Neutrophil (primary cell): ENCODE results near the gene PRDM5.

Source experiments
- H3K27ac ChIP-seq: fragments of 200-600 bp; sonication (generic); 2 replicates; pipeline ENCODE4 v1.5.1; 2016; ENCODE audit warnings: mild to moderate bottlenecking, moderate library complexity
- H3K27me3 ChIP-seq: fragments of 200-600 bp; sonication (generic); 2 replicates; pipeline ENCODE4 v1.6.0; 2016; ENCODE audit warnings: mild to moderate bottlenecking
- H3K36me3 ChIP-seq: fragments of 200-600 bp; sonication (generic); 2 replicates; pipeline ENCODE4 v1.5.1; 2017
- H3K4me1 ChIP-seq, 2 experiments: fragments of 200-600 bp in 1 of 2; sonication (generic) in 1 of 2; 1 replicate in 1 of 2; 2 replicates in 1 of 2; pipeline versions ENCODE4 v1.5.1 to v1.6.1; 2013 to 2016; ENCODE audit warnings: low read depth in 1 of 2, low read length in 1 of 2, mild to moderate bottlenecking in 1 of 2, moderate library complexity in 1 of 2; ENCODE audit not compliant: control insufficient read depth in 1 of 2, insufficient read depth in 1 of 2
- H3K4me3 ChIP-seq, 2 experiments: fragments of 200-600 bp in 1 of 2; sonication (generic) in 1 of 2; 1 replicate in 1 of 2; 2 replicates in 1 of 2; pipeline ENCODE4 v1.5.1; 2013 to 2016; ENCODE audit warnings: low read depth in 1 of 2, low read length in 1 of 2, mild to moderate bottlenecking in 1 of 2, moderate library complexity in 1 of 2
- H3K9me3 ChIP-seq: fragments of 200-600 bp; sonication (generic); 2 replicates; pipeline ENCODE4 v1.5.1; 2016
- TF ChIP-seq, protein P1 (sequence below): fragments of 200-600 bp; sonication (generic); IDR thresholded peaks from 2 replicates; pipeline ENCODE4 v1.5.1; 2016; ENCODE audit warnings: antibody characterized with exemption

The PRDM5 gene

DNA sequence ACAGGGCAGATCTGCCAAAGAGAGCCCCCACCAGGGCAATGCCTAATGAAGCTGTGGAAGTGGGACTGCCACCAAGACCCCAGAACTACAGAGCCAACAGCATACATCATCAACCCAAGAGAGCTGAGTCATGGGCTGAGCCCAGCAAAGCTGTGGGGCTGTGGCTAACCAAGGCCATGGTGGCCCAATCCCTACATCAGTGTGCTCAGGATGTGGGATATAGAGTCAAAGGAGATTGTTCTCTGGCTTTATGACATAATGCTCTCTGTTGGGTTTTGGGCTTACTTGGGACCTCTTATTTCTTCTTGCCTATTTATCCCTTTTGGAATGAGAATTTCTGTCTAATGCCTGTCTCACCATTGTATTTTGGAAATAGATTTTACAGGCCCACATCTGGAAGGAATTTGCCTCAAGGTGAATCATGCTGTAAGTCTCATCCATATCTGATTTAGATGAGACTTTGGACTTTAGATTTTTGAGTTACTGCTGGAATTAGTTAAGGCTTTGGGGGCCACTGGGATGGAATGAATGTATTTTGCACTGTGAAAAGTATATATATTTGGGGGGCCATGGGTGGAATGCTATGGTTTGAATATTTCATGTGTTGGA, 5.4 kb upstream of the PRDM5 start:
- H3K9me3 ChIP-seq = no peaks in the 10 kb centered on the region
- H3K4me3 ChIP-seq = no peak overlapping the region
- peaks cover 2 to 3% of the 10 kb centered on the region in 2 experiments for H3K4me1 ChIP-seq
- TF ChIP-seq, protein P1, sequence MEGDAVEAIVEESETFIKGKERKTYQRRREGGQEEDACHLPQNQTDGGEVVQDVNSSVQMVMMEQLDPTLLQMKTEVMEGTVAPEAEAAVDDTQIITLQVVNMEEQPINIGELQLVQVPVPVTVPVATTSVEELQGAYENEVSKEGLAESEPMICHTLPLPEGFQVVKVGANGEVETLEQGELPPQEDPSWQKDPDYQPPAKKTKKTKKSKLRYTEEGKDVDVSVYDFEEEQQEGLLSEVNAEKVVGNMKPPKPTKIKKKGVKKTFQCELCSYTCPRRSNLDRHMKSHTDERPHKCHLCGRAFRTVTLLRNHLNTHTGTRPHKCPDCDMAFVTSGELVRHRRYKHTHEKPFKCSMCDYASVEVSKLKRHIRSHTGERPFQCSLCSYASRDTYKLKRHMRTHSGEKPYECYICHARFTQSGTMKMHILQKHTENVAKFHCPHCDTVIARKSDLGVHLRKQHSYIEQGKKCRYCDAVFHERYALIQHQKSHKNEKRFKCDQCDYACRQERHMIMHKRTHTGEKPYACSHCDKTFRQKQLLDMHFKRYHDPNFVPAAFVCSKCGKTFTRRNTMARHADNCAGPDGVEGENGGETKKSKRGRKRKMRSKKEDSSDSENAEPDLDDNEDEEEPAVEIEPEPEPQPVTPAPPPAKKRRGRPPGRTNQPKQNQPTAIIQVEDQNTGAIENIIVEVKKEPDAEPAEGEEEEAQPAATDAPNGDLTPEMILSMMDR = no peak
- H3K27ac ChIP-seq = no peak overlapping the region
- H3K36me3 ChIP-seq = no peaks in the 10 kb centered on the region
- H3K27me3 ChIP-seq = peaks cover 25% of the 10 kb centered on the region

DNA sequence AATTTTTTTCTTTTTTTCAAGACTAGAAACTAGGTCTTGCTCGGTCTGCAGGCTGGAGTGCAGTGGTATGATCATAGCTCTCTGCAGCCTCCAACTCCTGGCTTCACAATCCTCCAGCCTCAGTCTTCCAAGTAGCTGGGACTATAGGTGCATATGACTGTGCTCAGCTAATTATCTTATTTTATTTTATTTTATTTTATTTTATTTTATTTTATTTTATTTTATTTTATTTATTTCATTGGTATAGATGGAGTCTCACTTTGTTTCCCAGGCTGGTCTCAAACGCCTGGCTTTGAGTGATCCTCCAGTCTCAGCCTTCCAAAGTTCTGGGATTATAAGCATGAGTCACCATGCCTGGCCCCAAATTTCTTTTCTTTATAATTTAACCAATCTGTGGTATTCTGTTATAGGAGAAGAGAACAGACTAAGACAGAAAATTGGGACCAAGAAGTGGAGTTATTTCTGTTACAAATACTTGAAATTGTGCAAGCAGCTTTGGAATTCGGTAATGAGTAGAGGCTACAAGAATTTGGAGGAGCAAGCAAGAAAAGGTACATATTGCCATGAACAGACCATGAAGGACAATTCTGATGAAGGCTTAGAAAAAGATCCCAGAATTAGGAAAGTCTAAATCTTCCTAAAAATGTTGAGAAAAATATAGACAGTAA, 4.0 kb upstream of the PRDM5 start:
- no peaks in the 10 kb centered on the region for H3K36me3 ChIP-seq
- peaks cover 8 to 15% of the 10 kb centered on the region in 2 experiments for H3K4me1 ChIP-seq
- H3K27me3 ChIP-seq = peaks cover 39% of the 10 kb centered on the region
- no peak overlapping the region for H3K4me3 ChIP-seq
- no peaks in the 10 kb centered on the region for H3K9me3 ChIP-seq
- TF ChIP-seq, protein P1 = no peak
- H3K27ac ChIP-seq = no peak overlapping the region

DNA sequence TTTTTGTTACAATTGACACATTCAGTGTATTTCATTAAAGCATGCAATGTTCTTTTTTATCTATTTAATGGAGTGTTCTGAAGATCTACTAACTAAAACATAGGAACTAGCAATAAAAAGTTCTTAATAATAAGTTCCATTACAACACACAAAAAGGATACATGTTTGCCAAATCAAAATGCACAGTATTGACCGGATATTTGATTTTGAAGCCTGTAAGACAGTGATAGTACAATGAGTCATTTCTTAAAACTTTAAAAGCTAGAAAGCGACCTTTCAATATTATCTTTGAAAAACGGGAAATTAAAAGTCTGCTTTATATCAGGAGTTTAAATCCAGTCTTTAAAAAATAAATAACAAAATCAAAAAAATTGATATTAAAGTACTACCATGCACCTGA, 2.4 kb upstream of the PRDM5 start:
- H3K4me3 ChIP-seq = no peak overlapping the region
- peaks cover 8 to 17% of the 10 kb centered on the region in 2 experiments for H3K4me1 ChIP-seq
- no peaks in the 10 kb centered on the region for H3K36me3 ChIP-seq
- no peaks in the 10 kb centered on the region for H3K9me3 ChIP-seq
- TF ChIP-seq, protein P1 = no peak
- H3K27me3 ChIP-seq = peaks cover 55% of the 10 kb centered on the region
- H3K27ac ChIP-seq = no peak overlapping the region

DNA sequence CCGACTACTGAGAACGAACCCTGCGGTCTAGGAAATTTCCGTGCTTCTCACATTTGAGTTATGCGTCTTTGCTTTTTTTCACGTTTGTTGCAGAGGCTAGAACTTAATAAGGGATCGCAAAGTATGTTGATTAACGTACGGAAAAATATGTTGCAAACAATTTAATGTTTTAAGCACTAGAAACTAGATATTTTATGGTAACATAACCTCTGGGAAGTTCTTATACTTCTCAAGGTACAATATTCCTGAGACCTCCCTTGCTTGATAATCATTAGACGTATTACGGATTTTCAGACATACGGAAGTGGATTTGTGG, 639 bp upstream of the PRDM5 start:
- no peaks in the 10 kb centered on the region for H3K36me3 ChIP-seq
- H3K27ac ChIP-seq = no peak overlapping the region
- TF ChIP-seq, protein P1 = no peak
- H3K4me1 ChIP-seq = peaks cover 8 to 17% of the 10 kb centered on the region in 2 experiments
- no peaks in the 10 kb centered on the region for H3K9me3 ChIP-seq
- H3K4me3 ChIP-seq = peak overlapping the region in 1 of 2 experiments; percentile 53
- peaks cover 61% of the 10 kb centered on the region for H3K27me3 ChIP-seq

DNA sequence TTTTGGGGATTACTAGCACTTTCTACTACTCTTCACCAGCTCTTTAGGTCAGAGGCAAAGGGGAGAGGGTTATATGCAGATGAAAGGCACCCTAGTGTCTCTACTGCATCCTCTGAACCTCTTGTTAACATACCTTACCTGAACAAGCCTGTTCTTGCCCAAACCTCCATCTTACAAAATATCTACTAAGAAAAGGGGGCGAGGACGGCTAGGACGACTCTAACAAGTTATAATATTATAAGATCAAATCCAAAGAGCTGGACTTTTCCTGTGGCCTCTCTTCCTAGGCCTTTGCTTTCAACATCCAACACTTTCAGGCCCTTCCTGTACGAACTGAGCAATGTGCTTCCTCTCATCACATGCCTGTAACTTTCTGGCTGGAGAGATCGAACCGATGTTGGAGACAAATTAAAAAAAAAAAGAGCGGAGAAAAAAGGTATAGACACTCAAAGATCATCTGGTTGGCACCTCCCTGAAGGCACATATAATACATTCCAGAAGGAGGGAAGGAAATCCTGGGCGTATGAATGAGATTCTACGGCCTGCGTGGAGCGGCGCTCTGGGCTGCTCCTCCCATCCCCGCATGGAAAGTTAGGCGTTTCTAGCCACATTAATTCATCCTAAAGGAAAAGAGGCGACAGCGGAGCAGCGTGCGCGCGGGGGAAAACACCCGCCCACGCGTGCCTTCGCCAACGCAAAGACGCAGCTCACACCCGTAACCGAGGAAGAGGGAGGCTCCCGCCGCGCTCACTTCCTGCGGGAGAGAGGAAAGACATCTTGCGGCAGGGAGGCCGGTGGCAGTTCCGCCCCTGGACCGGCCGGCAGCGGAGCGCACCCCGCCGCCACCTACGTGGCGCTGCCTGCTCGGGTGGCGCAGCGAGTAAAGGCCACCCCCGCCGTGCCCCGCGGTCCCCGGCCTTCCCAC, 808 bp downstream of the PRDM5 start:
- peaks cover 61% of the 10 kb centered on the region for H3K27me3 ChIP-seq
- H3K4me3 ChIP-seq = peak overlapping the region; percentile 53 to 58
- H3K36me3 ChIP-seq = no peaks in the 10 kb centered on the region
- peaks cover 8 to 17% of the 10 kb centered on the region in 2 experiments for H3K4me1 ChIP-seq
- no peak overlapping the region for H3K27ac ChIP-seq
- TF ChIP-seq, protein P1 = no peak
- H3K9me3 ChIP-seq = no peaks in the 10 kb centered on the region
